Endothelial cell of umbilical vein (primary cell): ENCODE measurements around the gene SLC16A6.

Source experiments
- EZH2 ChIP-seq: IDR thresholded peaks from 2 replicates; pipeline ENCODE4 v1.6.1; 2012; ENCODE audit warnings: borderline replicate concordance, low read depth, mild to moderate bottlenecking, moderate library complexity, low read length, inconsistent platforms; ENCODE audit not compliant: severe bottlenecking
- FOS ChIP-seq: IDR thresholded peaks from 2 replicates; pipeline ENCODE4 v1.6.1; 2011; ENCODE audit warnings: mild to moderate bottlenecking, low read length, moderate library complexity, borderline replicate concordance; ENCODE audit not compliant: insufficient read depth
- GATA2 ChIP-seq: IDR thresholded peaks from 2 replicates; pipeline ENCODE4 v1.7.0; 2011; ENCODE audit warnings: low read depth, mild to moderate bottlenecking, moderate library complexity, mixed read lengths, low read length; ENCODE audit not compliant: insufficient read length, insufficient read depth
- JUN ChIP-seq: IDR thresholded peaks from 2 replicates; pipeline ENCODE4 v1.6.1; 2011; ENCODE audit warnings: borderline replicate concordance, low read depth; ENCODE audit not compliant: insufficient read length, insufficient read depth
- MYC ChIP-seq: IDR thresholded peaks from one replicate; pipeline ENCODE4 v1.6.1; 2011; ENCODE audit warnings: mild to moderate bottlenecking, low read depth, low read length
- POLR2A ChIP-seq: IDR thresholded peaks from 2 replicates; pipeline ENCODE4 v1.6.1; 2012; ENCODE audit warnings: low read depth, mild to moderate bottlenecking, control low read depth, low read length
- POLR2AphosphoS5 ChIP-seq: IDR thresholded peaks from 2 replicates; pipeline ENCODE4 v1.6.1; 2012; ENCODE audit warnings: low read depth, mild to moderate bottlenecking, control low read depth, low read length, moderate library complexity; ENCODE audit not compliant: insufficient read depth
- TF ChIP-seq, protein P1 (sequence below), 2 donors: IDR thresholded peaks; 1 replicate in 1 of 2; 2 replicates in 1 of 2; pipeline ENCODE4 v1.5.1; 2011; ENCODE audit warnings: low read length in 2 of 2, mild to moderate bottlenecking in 2 of 2, moderate library complexity in 2 of 2, control low read depth in 1 of 2, inconsistent platforms in 1 of 2, low read depth in 1 of 2; ENCODE audit not compliant: insufficient read depth in 1 of 2; ENCODE audit errors: extremely low read depth in 1 of 2
- TF ChIP-seq, protein P2 (sequence below): IDR thresholded peaks from 2 replicates; pipeline ENCODE4 v1.6.1; 2011; ENCODE audit not compliant: insufficient read depth, insufficient read length

DNA sequence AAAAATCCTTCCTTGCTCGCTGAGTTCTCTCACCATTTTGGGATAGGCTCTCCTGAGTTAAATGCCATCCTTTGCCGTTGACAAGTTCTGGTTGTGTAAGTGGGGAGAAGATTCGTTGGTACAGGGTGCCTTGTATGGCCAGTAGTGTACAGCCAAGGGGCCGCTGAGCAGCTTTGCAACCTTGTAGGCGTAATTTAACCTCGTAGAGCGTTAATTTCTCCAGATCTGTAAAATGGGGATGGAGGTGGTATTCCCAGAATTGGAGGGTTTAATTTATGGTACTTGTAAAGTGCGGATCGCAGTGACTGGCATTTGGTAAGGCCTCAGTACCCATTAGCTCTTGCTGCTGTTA lies 1.7 kb upstream of the SLC16A6 start:
- TF ChIP-seq, protein P1, sequence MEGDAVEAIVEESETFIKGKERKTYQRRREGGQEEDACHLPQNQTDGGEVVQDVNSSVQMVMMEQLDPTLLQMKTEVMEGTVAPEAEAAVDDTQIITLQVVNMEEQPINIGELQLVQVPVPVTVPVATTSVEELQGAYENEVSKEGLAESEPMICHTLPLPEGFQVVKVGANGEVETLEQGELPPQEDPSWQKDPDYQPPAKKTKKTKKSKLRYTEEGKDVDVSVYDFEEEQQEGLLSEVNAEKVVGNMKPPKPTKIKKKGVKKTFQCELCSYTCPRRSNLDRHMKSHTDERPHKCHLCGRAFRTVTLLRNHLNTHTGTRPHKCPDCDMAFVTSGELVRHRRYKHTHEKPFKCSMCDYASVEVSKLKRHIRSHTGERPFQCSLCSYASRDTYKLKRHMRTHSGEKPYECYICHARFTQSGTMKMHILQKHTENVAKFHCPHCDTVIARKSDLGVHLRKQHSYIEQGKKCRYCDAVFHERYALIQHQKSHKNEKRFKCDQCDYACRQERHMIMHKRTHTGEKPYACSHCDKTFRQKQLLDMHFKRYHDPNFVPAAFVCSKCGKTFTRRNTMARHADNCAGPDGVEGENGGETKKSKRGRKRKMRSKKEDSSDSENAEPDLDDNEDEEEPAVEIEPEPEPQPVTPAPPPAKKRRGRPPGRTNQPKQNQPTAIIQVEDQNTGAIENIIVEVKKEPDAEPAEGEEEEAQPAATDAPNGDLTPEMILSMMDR (IDR thresholded peaks at IDR 0.05; ENCODE audit: extremely low read depth in 1 of 2, insufficient read depth in 1 of 2, low read depth in 1 of 2, low read length in 2 of 2), result peak in 1 of 2 donors; percentile 1
- TF ChIP-seq, protein P2, sequence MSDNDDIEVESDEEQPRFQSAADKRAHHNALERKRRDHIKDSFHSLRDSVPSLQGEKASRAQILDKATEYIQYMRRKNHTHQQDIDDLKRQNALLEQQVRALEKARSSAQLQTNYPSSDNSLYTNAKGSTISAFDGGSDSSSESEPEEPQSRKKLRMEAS, result no peak
- TF ChIP-seq JUN, result no peak
- no peak for TF ChIP-seq EZH2
- TF ChIP-seq POLR2AphosphoS5, result no peak
- TF ChIP-seq POLR2A, result no peak
- no peak for TF ChIP-seq FOS
- no peak for TF ChIP-seq GATA2
- no peak for TF ChIP-seq MYC
